Nephron (organoid): ENCODE data around the gene METRN.
A peak's percentile ranks its signal among the peaks of the same experiment; 100 is the strongest.

Source experiments
- H3K27ac Mint-ChIP-seq, 3 experiments: 2 replicates each; pipeline ENCODE4 v1.8.0; 2020; ENCODE audit warnings: mixed read lengths in 3 of 3, mild to moderate bottlenecking in 2 of 3, moderate library complexity in 1 of 3
- H3K27me3 Mint-ChIP-seq: 2 replicates; pipeline ENCODE4 v1.8.0; 2021; ENCODE audit warnings: low read depth, mild to moderate bottlenecking, moderate library complexity, mixed read lengths
- H3K36me3 Mint-ChIP-seq: 2 replicates; pipeline ENCODE4 v1.8.0; 2020; ENCODE audit warnings: low read depth, mixed read lengths
- H3K4me1 Mint-ChIP-seq: 2 replicates; pipeline ENCODE4 v1.8.0; 2020; ENCODE audit warnings: mixed read lengths
- H3K4me3 Mint-ChIP-seq, 3 experiments: 2 replicates each; pipeline ENCODE4 v1.8.0; 2020; ENCODE audit warnings: mild to moderate bottlenecking in 3 of 3, mixed read lengths in 3 of 3, moderate library complexity in 2 of 3
- H3K9me3 Mint-ChIP-seq: 2 replicates; pipeline ENCODE4 v1.8.0; 2020; ENCODE audit warnings: mixed read lengths
- TF ChIP-seq, protein P1 (sequence below), 3 experiments: fragments of 200-600 bp; sonication (generic); IDR thresholded peaks; one replicate each; pipeline ENCODE4 v1.5.0; 2021; ENCODE audit warnings: antibody characterized with exemption in 3 of 3; ENCODE audit not compliant: unreplicated experiment in 3 of 3

METRN gene

GRCh38 chr16:726438-727290 is 11.7 kb downstream of the METRN start, which contains the start of the genes CCDC78 and HAGHL:
TSS of gene CCDC78 (minus strand) at chr16:726443. CDS start at chr16:726367, 76 bp downstream.
TSS of gene HAGHL (plus strand) at chr16:727106. CDS start at chr16:727510, 404 bp downstream.
- H3K27ac Mint-ChIP-seq, result no peak within 1 kb of the TSS
- TF ChIP-seq, protein P1, sequence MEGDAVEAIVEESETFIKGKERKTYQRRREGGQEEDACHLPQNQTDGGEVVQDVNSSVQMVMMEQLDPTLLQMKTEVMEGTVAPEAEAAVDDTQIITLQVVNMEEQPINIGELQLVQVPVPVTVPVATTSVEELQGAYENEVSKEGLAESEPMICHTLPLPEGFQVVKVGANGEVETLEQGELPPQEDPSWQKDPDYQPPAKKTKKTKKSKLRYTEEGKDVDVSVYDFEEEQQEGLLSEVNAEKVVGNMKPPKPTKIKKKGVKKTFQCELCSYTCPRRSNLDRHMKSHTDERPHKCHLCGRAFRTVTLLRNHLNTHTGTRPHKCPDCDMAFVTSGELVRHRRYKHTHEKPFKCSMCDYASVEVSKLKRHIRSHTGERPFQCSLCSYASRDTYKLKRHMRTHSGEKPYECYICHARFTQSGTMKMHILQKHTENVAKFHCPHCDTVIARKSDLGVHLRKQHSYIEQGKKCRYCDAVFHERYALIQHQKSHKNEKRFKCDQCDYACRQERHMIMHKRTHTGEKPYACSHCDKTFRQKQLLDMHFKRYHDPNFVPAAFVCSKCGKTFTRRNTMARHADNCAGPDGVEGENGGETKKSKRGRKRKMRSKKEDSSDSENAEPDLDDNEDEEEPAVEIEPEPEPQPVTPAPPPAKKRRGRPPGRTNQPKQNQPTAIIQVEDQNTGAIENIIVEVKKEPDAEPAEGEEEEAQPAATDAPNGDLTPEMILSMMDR (IDR thresholded peaks at IDR 0.05; ENCODE audit: unreplicated experiment in 3 of 3), result no peak
- peaks cover 13% of the 10 kb centered on the region for H3K27me3 Mint-ChIP-seq
- H3K9me3 Mint-ChIP-seq, result no peaks in the 10 kb centered on the region
- peak within 1 kb of the TSS; percentile 22 to 75 (median 47) for H3K4me3 Mint-ChIP-seq
- H3K4me1 Mint-ChIP-seq, result no peaks in the 10 kb centered on the region
- no peaks in the 10 kb centered on the region for H3K36me3 Mint-ChIP-seq

DNA sequence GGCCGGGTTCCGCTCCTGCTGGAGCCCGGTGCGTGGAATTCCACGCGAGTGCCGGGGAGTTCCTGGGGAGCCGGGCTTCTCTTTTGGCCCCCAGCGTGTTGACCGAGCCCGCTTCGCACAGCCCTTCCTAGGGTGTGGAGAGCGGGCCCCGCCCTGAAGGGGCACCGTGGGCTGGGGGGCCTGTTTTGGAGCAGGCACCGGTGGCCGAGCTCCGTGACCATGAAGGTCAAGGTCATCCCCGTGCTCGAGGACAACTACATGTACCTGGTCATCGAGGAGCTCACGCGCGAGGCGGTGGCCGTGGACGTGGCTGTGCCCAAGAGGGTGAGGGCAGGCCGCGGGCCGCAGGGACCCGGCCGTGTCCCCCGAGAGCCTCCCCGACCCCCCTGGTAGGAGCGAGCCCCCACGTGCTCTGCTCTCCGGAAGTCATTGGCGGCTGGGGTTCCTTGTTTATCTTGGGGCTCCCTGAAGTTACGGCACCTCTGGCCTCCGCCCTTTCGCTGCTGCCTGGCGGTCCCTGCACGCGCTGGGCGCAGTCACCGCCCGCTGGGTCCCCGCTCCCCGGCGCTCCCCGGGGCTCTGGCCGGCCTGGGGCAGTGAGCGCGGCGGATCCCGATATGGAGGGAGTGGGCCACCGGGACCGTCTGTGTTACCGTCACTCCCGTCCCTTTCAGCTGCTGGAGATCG is 12.5 kb downstream of the METRN start:
- Mint-ChIP-seq H3K4me1 (no peaks in the 10 kb centered on the region), H3K4me3 (peak overlapping the region in 1 of 3 experiments; percentile 35), H3K9me3 (no peaks in the 10 kb centered on the region), H3K36me3 (peaks cover 3% of the 10 kb centered on the region), H3K27me3 (peaks cover 13% of the 10 kb centered on the region), H3K27ac (no peak overlapping the region)
- TF ChIP-seq, protein P1 (IDR thresholded peaks at IDR 0.05; ENCODE audit: unreplicated experiment in 3 of 3), result no peak

- Mint-ChIP-seq H3K27me3 (peaks cover 13% of the 10 kb centered on the region), H3K27ac (no peak overlapping the region), H3K4me1 (no peaks in the 10 kb centered on the region), H3K36me3 (peaks cover 7% of the 10 kb centered on the region), H3K4me3 (peak overlapping the region; percentile 22 to 45 (median 28)), H3K9me3 (no peaks in the 10 kb centered on the region)
- TF ChIP-seq, protein P1 (IDR thresholded peaks at IDR 0.05; ENCODE audit: unreplicated experiment in 3 of 3), result no peak
Observed at GRCh38 chr16:728131-728889, 13.4 kb downstream of the METRN start.

- no peak overlapping the region for H3K27ac Mint-ChIP-seq
- no peaks in the 10 kb centered on the region for H3K4me1 Mint-ChIP-seq
- no peaks in the 10 kb centered on the region for H3K9me3 Mint-ChIP-seq
- H3K4me3 Mint-ChIP-seq, result peak overlapping the region in 2 of 3 experiments; percentile 22 to 45
- TF ChIP-seq, protein P1 (IDR thresholded peaks at IDR 0.05; ENCODE audit: unreplicated experiment in 3 of 3), result no peak
- peaks cover 7% of the 10 kb centered on the region for H3K36me3 Mint-ChIP-seq
- H3K27me3 Mint-ChIP-seq, result peaks cover 13% of the 10 kb centered on the region
Observed at GRCh38 chr16:728890-729744, 14.2 kb downstream of the METRN start.
